Mesendoderm (in vitro differentiated cells): Measurements from ENCODE around the gene PBX1.
A peak's percentile ranks its signal among the peaks of the same experiment; 100 is the strongest.

Experiments
- DNase-seq: peaks from one replicate; pipeline ENCODE4 v3.0.0; 2013
- H2AK5ac ChIP-seq: 2 replicates; pipeline ENCODE4 v1.6.1; 2013; ENCODE audit warnings: low read length, inconsistent platforms
- H2BK120ac ChIP-seq: 2 replicates; pipeline ENCODE4 v1.6.1; 2013; ENCODE audit warnings: low read depth, mild to moderate bottlenecking, low read length, moderate library complexity, mixed read lengths
- H2BK15ac ChIP-seq: replicated peaks from 2 replicates; pipeline ENCODE4 v1.6.1; 2013; ENCODE audit warnings: low read depth, mild to moderate bottlenecking, moderate library complexity
- H2BK5ac ChIP-seq: 2 replicates; pipeline ENCODE4 v1.6.1; 2013; ENCODE audit warnings: low read length, inconsistent platforms
- H3K18ac ChIP-seq: 2 replicates; pipeline ENCODE4 v1.6.1; 2013; ENCODE audit warnings: mild to moderate bottlenecking, low read length, mixed read lengths
- H3K23ac ChIP-seq: one replicate; pipeline ENCODE4 v1.6.1; 2013; ENCODE audit warnings: low read length
- H3K27ac ChIP-seq: 2 replicates; pipeline ENCODE4 v1.5.1; 2013; ENCODE audit warnings: low read depth, mild to moderate bottlenecking, inconsistent platforms, low read length, moderate library complexity
- H3K27me3 ChIP-seq: 2 replicates; pipeline ENCODE4 v1.6.1; 2013; ENCODE audit warnings: low read length, control low read depth, mild to moderate bottlenecking, inconsistent platforms; ENCODE audit not compliant: insufficient read depth, poor library complexity
- H3K36me3 ChIP-seq: 2 replicates; pipeline ENCODE4 v1.6.1; 2013; ENCODE audit warnings: low read length, inconsistent platforms; ENCODE audit not compliant: control insufficient read depth, insufficient read depth
- H3K4ac ChIP-seq: one replicate; pipeline ENCODE4 v1.6.1; 2013; ENCODE audit warnings: low read depth, mild to moderate bottlenecking, low read length, moderate library complexity
- H3K4me1 ChIP-seq: 2 replicates; pipeline ENCODE4 v1.6.1; 2013; ENCODE audit warnings: low read depth, low read length, inconsistent platforms; ENCODE audit not compliant: control insufficient read depth
- H3K4me2 ChIP-seq: 2 replicates; pipeline ENCODE4 v1.6.1; 2013; ENCODE audit warnings: low read length
- H3K4me3 ChIP-seq: 2 replicates; pipeline ENCODE4 v1.5.1; 2013; ENCODE audit warnings: mild to moderate bottlenecking, low read length
- H3K56ac ChIP-seq: one replicate; pipeline ENCODE4 v1.6.1; 2013; ENCODE audit warnings: low read length
- H3K79me1 ChIP-seq: 2 replicates; pipeline ENCODE4 v1.6.1; 2013; ENCODE audit warnings: low read length, inconsistent platforms
- H3K79me2 ChIP-seq: 2 replicates; pipeline ENCODE4 v1.6.1; 2013; ENCODE audit warnings: mild to moderate bottlenecking, low read length; ENCODE audit not compliant: control insufficient read depth, insufficient read depth
- H3K9ac ChIP-seq: 2 replicates; pipeline ENCODE4 v1.6.1; 2013; ENCODE audit warnings: low read length, inconsistent platforms
- H4K5ac ChIP-seq: one replicate; pipeline ENCODE4 v1.6.1; 2013; ENCODE audit warnings: low read length
- H4K8ac ChIP-seq: one replicate; pipeline ENCODE4 v1.6.1; 2013; ENCODE audit warnings: low read depth, mild to moderate bottlenecking, control low read depth, low read length, moderate library complexity
- WGBS: extraction: QIAGEN DNeasy Blood & Tissue Kit; methylation state at CpG from one replicate; pipeline ENCODE4 v1.1.7; 2013; ENCODE audit warnings: low lambda C conversion rate, missing lambda C conversion rate; ENCODE audit not compliant: insufficient coverage; ENCODE audit errors: extremely low coverage; 5-methylcytosine and 5-hydroxymethylcytosine counted together

The PBX1 gene

GRCh38 chr1:164641353-164641730 lies 82.4 kb downstream of the PBX1 start:
- DNase-seq: no peak
- Histone ChIP-seq H2BK15ac (no peak overlapping the region), H3K36me3 (no peaks in the 10 kb centered on the region), H3K79me2 (peaks cover 17% of the 10 kb centered on the region), H2BK120ac (no peak overlapping the region), H3K27me3 (no peaks in the 10 kb centered on the region), H4K5ac (no peak overlapping the region), H3K4me1 (peaks cover 18% of the 10 kb centered on the region), H3K4ac (no peak overlapping the region), H3K27ac (no peak overlapping the region), H3K4me2 (no peak overlapping the region), H4K8ac (no peak overlapping the region), H2AK5ac (no peak overlapping the region), H3K23ac (no peak overlapping the region), H3K18ac (no peak overlapping the region), H3K4me3 (no peak overlapping the region), H3K56ac (no peak overlapping the region), H2BK5ac (no peak overlapping the region), H3K9ac (no peak overlapping the region), H3K79me1 (peaks cover 23% of the 10 kb centered on the region)
- WGBS: no CpG with 5 or more reads among the region's 5 CpGs

- H3K4me1 ChIP-seq: peaks cover 17% of the 10 kb centered on the region
These were observed 84.0 kb downstream of the PBX1 start for GRCh38 chr1:164643018-164643417.

DNA sequence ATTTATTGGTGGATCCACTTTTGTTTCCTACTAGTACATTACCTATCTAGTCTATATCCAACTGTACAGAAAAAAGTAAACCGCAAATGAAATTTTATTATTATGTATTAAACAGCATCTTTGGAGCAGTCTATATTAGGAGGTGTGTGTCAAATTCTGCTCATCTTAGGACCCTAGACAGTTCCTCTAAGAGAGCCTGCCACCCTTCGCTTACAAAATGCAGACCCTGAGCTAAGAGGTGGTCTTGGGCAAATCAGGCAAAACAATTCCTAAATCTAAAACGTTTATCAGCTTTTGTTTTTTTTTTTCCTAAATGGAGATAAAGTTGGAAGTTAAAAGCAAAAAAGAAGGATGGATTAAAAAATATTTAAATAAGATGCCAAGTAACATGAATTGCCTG lies 85.3 kb downstream of the PBX1 start:
- no CpG with 5 or more reads among the region's 3 CpGs for WGBS
- Histone ChIP-seq H3K18ac (no peak overlapping the region), H3K9ac (no peak overlapping the region), H3K79me1 (peaks cover 9% of the 10 kb centered on the region), H3K27ac (no peak overlapping the region), H4K5ac (no peak overlapping the region), H3K4me3 (no peak overlapping the region), H2BK15ac (no peak overlapping the region), H3K36me3 (no peaks in the 10 kb centered on the region), H3K4me2 (no peak overlapping the region), H3K4ac (no peak overlapping the region), H3K27me3 (no peaks in the 10 kb centered on the region), H3K4me1 (peaks cover 12% of the 10 kb centered on the region), H4K8ac (no peak overlapping the region), H3K56ac (no peak overlapping the region), H2BK120ac (no peak overlapping the region), H3K79me2 (peaks cover 3% of the 10 kb centered on the region), H2BK5ac (no peak overlapping the region), H2AK5ac (no peak overlapping the region), H3K23ac (no peak overlapping the region)
- no peak for DNase-seq

More at GRCh38 chr1:164643018-164643417, 84.0 kb downstream of the PBX1 start:
- peaks cover 15% of the 10 kb centered on the region for H3K79me1 ChIP-seq
- no peak overlapping the region for H4K8ac ChIP-seq
- no peak overlapping the region for H3K56ac ChIP-seq
- no peak for DNase-seq
- H3K9ac ChIP-seq: no peak overlapping the region
- no peak overlapping the region for H2BK120ac ChIP-seq
- H3K4ac ChIP-seq: no peak overlapping the region
- no peak overlapping the region for H3K27ac ChIP-seq
- peaks cover 9% of the 10 kb centered on the region for H3K79me2 ChIP-seq
- H3K4me3 ChIP-seq: no peak overlapping the region
- no peak overlapping the region for H2BK5ac ChIP-seq
- H3K18ac ChIP-seq: no peak overlapping the region
- no peak overlapping the region for H3K23ac ChIP-seq
- H2BK15ac ChIP-seq: no peak overlapping the region
- no peaks in the 10 kb centered on the region for H3K27me3 ChIP-seq
- H3K4me2 ChIP-seq: no peak overlapping the region
- no peaks in the 10 kb centered on the region for H3K36me3 ChIP-seq
- H4K5ac ChIP-seq: no peak overlapping the region
- H2AK5ac ChIP-seq: no peak overlapping the region
- WGBS: no CpG with 5 or more reads among the region's 7 CpGs

DNA sequence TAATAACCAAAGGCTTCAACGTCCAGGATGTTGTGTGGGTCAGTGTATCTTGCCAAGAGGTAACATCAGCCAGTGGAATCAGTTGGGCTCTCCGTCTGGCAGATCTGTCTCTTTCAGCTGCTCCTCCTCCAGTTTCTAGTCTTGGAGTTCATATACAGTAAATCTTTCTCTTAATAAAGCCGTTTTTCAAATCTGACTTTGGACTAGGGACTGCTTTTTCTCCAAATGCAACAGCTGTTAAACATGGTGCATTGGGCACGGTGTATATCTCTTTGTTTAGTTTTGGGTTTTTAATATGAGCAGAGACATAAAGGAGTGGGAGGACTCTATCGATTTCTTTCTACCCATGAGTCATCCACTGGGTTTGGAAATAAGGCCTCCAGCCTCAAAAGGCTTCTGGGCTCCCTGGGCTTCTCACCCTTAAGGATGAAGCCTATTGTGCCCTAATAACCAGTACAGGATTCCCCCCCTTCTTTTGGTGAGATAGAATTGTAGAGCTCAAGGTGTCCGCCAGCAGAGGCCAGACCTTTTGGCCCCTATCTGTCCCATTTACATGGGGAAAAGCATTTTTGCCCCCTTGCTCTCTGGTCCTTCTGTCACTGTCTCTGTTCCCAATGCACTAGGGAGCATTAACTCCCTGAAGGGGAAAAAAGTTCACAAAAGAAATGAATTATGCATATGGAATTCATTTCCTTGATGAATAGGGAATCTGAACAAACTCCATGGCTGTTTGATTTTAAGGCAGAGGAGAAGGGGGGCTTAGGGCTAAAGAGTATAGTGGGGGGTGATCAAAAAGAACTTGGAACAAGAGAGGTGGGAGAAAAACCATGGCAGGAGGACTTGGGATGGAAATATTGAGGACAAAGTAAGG lies 86.0 kb downstream of the PBX1 start:
- Histone ChIP-seq H3K4me3 (no peak overlapping the region), H2BK120ac (no peak overlapping the region), H3K36me3 (no peaks in the 10 kb centered on the region), H4K5ac (no peak overlapping the region), H3K27me3 (no peaks in the 10 kb centered on the region), H3K18ac (peak overlapping the region; percentile 62), H2AK5ac (no peak overlapping the region), H3K4ac (peak overlapping the region; percentile 45), H3K4me1 (peaks cover 15% of the 10 kb centered on the region), H3K27ac (no peak overlapping the region), H3K79me2 (peaks cover 2% of the 10 kb centered on the region), H2BK5ac (no peak overlapping the region), H3K9ac (no peak overlapping the region), H4K8ac (no peak overlapping the region), H2BK15ac (no peak overlapping the region), H3K23ac (no peak overlapping the region), H3K79me1 (peaks cover 7% of the 10 kb centered on the region), H3K56ac (no peak overlapping the region), H3K4me2 (no peak overlapping the region)
- no peak for DNase-seq
- no CpG with 5 or more reads among the region's 6 CpGs for WGBS

DNA sequence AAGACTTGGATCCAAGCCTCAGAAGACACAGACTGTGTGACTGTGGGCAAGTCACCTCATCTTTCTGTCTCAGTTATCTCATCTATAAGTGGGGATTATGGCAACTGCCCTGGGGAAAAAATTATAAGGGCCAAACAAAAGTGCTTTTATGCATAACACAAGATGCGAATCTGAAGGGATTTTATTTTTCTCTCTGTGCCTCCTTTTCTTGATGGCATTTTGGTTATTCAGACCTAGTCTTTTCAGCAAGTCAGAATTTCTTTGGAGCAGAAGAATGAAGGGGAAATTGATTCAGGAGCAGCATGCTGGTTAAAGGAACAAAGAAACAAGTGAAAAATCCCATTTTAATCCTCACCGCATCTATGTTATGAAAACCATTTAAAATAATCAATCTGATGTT lies 86.9 kb downstream of the PBX1 start:
- no CpG with 5 or more reads among the region's 2 CpGs for WGBS
- Histone ChIP-seq H3K27ac (no peak overlapping the region), H2BK120ac (no peak overlapping the region), H3K4ac (no peak overlapping the region), H3K4me3 (no peak overlapping the region), H2BK5ac (no peak overlapping the region), H4K5ac (no peak overlapping the region), H3K23ac (no peak overlapping the region), H3K4me2 (no peak overlapping the region), H3K27me3 (no peaks in the 10 kb centered on the region), H3K9ac (no peak overlapping the region), H3K79me2 (peaks cover 2% of the 10 kb centered on the region), H3K36me3 (no peaks in the 10 kb centered on the region), H3K18ac (no peak overlapping the region), H2AK5ac (no peak overlapping the region), H2BK15ac (no peak overlapping the region), H3K79me1 (peaks cover 4% of the 10 kb centered on the region), H3K56ac (no peak overlapping the region), H4K8ac (no peak overlapping the region), H3K4me1 (peaks cover 15% of the 10 kb centered on the region)
- no peak for DNase-seq

- Histone ChIP-seq H3K9ac (no peak overlapping the region), H3K23ac (no peak overlapping the region), H2BK15ac (no peak overlapping the region), H4K8ac (no peak overlapping the region), H3K56ac (no peak overlapping the region), H3K4ac (no peak overlapping the region), H2BK5ac (no peak overlapping the region), H3K18ac (peak overlapping the region; percentile 3), H3K79me2 (no peaks in the 10 kb centered on the region), H3K4me2 (no peak overlapping the region), H3K4me3 (no peak overlapping the region), H2AK5ac (no peak overlapping the region), H3K27me3 (no peaks in the 10 kb centered on the region), H3K4me1 (peaks cover 21% of the 10 kb centered on the region), H3K36me3 (no peaks in the 10 kb centered on the region), H4K5ac (no peak overlapping the region), H3K79me1 (peaks cover 5% of the 10 kb centered on the region), H3K27ac (no peak overlapping the region), H2BK120ac (no peak overlapping the region)
- no CpG with 5 or more reads among the region's 6 CpGs for WGBS
- peak; percentile 82 for DNase-seq
These were observed 88.2 kb downstream of the PBX1 start for GRCh38 chr1:164647211-164647610.
